Right renal cortex interstitium (tissue), 3 donors: ENCODE data around the gene GNG7. TPM values are rescaled to one million over a fixed set of nuclear protein-coding genes. Genes with fewer than 3 reads are reported as not detected.
"Not testable (repeated sequence)": the region's sequence is repeated elsewhere in the genome, so short reads cannot be mapped to it uniquely, and the experiment has no call there.

Experiments
- DNase-seq, 3 donors: peaks; one replicate each; pipeline ENCODE4 v3.0.0-alpha.2; 2013; ENCODE audit warnings: low read depth in 3 of 3, low spot score in 2 of 3
- polyA plus RNA-seq, 3 donors: library from polyadenylated mRNA; unstranded; fragments of 120-200 nt; gene quantifications; one replicate each; pipeline ENCODE4 v1.2.1, GENCODE V29; 2013; ENCODE audit not compliant: insufficient read length in 3 of 3

The GNG7 gene
- polyA plus RNA-seq, 3 donors = 4.9 to 5.2 (median 5.0) TPM

DNA sequence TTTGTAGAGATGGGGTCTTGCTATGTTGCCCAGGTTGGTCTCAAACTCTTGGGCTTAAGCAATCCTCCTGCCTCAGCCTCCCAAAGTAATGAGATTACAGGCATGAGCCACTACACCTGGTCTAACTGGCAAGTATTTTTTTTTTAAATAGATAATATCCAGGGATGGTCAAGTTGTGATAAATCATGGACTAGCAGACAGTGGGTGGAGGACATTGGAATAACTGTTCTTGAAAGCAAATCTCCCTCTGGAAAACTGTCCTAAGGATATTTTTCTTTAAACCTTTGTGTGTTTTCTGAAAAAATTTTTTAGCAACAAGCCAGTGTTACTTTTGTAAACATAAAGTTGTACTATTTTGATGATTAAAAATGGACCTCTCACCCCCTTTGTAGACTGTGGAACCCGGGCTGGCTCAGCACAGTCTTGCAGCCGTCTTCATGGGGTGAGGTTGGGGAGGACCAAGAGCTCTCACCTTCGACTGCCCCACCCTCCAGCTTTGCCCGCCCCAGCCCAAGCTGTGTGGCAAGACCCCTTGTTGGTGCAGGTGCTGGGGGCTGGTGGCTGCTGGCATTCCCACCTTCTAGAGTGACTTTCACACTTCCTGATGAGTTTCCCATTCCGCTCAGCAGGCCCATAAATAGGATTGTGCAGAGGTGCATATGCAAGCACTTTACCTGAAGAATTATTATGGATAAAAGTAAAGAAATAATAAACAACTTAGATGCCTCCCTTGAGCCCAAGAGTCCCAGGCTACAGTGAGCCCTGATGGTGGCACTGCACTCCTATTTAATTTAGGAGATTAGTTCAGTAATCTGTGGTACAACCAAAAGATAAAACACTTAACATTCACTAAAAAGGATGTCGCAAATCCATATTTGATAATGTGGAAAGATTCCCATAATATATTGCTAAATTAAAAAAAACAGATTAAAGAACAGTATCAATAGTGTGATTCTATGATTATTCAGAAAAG is 119.2 kb downstream of the GNG7 start:
- DNase-seq = no peak

DNA sequence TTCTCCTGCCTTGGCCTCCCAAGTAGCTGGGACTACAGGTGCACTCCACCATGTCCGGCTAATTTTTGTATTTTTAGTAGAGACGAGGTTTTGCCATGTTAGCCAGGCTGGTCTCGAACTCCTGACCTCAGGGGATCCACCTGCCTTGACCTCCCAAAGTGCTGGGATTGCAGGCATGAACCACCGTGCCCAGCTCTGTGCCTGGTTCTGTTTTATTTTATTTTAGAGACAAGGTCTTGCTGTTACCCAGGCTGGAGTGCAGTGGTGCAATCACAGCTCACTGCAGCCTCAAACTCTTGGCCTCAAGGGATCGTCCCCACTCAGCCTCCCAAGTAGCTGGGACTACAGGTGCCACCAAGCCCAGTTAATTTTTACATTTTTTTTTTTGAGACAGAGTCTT is 122.1 kb downstream of the GNG7 start:
- DNase-seq = not testable (repeated sequence)

DNA sequence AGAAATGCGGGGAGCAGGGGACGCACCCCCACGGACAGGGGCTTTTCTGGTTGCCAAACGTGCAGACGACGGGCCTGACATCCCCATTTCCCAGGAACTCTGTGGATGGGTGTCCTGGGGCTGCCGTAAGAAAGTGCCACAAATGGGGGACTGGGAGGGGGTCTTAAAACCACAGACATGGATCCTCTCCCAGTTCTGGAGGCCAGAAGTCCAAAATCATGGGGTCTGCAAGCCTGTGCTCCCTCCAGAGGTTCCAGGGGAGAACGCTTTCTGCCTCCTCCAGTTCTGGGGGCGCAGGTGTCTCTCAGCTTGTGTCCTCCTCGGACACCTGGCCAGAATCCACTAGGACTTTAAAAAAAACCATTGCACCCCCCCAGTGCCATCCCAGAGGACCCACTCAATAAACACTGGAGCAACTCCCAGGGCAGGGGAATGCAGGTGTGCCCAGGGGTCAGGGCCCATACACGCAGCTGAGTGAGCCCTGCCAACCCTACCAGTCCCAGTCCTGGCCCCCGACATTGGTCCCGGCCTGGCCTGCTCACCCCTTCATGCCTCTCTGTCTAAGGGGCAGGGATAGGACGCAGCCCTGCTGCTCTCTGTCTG is 122.7 kb downstream of the GNG7 start:
- DNase-seq = no peak

DNA sequence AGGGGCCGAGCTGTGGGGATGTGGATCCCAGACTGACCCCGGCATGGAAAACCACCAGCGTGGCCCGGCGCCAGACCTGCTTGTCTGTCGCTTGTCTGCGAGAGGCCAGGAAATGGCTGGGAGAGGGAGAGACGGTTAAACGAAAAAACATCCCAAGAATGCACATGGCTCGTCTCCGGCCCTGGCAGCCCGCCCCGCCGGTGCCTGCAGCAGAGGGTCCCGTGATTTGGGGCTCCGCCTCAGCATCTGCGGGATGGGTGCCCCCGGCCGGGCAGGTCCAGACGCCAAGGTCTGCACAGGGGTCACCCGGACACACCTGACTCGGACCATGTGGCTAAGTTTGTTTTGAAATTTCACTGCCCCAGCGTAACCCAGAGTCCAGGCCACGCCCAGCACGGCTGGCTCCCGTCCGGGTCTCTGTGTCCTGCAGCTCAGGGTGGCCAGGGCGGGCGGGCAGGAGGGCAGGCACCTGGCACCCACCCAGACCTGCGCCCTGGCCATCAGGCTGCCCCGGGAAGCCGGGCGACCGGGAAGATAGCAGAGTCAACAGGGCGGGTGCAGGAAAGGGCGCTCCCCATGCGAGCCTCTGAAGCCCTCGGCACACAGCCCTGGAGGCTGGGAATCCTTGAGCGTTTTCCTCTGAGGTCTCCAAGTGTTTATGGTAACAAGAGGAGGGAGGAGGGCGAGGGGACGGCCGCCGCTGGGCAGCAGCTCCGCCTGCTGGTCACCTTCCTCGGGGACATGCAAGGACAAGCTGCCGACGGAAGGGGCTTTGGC is 123.4 kb downstream of the GNG7 start:
- peak in 2 of 3 donors; percentile 72 to 76 for DNase-seq

DNA sequence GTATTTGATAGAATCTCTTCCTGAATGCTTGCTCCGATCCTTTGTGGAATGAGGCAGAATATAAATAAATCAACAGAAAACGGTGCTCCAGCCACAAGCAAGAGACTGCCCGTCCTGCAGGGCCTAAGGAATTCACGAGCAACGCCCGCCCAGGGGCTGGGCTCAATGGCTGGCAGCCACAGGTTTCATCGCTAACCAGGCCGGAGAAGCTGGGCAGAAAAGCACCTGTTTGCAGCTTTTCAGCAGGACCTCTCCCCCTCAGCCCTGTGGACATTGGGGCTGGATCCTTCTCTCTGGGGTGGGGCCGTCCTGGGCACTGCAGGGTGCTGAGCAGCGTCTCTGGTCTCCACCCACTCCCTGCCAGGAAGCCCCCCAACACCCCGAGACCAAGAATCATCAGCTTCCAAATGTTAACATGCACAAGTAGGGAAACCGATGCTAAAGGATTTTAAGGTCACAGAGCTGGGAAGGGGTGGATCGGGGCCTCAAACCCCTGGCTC is 124.1 kb downstream of the GNG7 start:
- no peak for DNase-seq

DNA sequence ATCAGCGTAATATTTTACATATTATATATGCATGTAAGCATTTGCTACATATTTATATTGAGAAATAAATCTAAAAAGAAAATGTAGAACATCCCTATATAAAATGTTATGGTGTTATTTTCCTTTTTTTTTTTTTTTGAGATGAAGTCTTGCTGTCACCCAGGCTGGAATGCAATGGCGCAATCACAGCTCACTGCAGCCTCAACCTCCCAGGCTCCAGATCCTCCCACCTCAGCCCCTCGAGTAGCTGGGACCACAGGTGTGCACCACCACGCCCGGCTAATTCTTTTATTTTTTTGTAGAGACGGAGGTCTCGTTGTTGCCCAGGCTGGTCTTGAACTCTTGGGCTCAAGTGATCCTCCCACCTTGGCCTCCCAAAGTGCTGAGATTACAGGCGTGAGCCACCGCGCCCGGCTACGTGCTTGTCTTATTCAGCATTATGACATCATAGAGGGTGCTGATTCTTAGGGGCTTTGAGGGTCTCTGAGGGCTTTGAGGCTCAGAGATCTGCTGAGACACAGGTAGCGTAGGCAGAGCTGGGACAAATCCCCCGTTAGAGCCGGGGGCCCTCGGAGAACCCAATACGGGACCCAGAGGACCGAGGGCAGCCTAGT is 124.7 kb downstream of the GNG7 start:
- no peak for DNase-seq

DNA sequence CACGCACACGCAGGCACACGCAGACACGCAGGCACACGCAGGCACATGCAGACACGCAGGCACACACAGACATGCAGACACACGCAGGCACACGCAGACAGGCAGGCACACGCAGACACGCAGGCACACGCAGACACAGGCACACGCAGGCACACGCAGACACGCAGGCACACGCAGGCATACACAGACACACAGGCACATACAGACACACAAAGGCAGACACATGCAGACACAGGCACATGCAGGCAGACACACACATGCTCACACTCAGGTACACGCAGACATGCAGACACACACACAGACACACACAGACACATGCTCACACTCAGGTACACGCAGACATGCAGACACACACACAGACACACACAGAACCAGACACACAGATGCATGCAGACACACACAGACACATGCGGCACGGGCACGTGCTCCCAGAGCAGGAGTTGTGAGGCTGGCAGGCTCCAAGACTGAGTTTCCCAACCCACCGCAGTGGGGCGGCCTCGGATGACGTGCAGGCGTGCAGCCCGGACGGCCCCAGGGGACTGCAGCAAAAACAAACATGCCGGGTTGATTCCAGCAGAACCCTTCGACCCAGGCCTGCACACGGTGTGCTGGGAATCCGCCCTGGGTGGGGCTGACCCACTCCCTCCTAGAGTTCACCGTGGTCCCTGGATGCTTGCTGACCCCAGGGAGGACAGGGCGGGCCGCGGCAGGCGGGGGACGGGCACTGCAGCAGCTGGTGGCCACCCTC is 126.6 kb downstream of the GNG7 start:
- DNase-seq = no peak

DNA sequence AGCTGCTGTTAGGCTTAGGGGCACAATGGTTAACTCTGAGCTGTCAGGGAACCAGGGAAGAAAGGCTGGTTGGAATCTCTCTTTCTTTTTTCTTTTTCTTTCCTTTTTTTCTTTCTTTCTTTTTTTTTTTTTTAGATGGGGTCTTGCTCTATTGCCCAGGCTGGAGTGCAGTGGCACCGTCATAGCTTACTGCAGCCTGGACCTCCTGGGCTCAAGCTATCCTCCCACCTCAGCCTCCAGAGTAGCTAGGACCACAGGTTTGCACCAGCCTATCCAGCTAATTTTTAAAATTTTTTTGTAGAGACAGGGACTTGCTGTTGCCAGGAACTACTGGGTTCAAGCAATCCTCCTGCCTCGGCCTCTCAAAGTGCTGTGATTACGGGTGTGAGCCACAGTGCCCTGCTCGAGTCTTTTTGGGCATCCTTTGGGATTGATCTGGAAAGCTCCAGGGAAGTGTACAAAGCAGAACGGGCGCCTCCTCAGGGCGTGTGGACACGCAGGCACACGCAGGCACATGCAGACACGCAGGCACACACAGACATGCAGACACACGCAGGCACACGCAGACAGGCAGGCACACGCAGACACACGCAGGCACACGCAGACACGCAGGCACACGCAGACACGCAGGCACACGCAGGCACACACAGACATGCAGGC is 127.4 kb downstream of the GNG7 start:
- DNase-seq = no peak

DNA sequence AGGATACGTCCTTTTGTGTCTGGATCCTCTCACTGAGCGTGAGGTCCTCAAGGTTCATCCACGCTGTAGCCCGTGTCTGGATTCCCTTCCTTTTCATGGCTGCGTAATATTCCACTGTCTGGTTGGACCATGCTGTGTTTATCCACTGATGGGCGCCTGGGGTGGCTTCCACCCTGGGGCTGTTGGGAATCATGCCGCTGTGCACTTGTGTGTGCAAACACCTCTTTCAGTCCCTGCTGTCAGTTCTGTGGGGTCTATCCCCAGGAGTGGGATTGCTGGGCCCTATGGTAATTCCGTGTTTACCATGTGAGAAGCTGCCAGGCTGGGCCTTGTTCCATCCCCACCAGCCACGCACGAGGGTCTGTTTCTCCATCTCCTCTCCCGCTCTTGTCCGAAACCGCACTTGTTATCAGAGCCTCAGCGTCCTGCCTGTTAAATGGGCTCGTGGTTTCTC is 128.0 kb downstream of the GNG7 start:
- DNase-seq = no peak

DNA sequence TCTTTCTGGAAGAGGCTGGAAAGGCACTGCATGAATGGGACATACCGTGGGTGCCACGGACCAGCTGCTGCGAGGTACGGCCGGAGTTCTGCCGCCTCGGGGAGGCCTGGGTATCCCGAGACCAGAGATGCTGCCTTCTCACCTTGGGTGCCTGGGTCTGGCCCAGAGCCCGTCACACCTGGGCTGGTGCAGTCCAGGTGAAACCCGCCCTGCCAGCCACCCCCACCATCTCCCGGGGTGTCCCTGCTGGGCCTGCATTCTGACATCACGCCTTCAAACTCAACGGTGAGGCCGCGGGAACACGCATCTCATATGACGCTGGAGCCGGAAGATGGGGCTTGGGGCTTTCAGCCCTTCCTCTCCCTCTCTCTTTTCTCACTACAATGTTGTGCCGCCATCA is 128.6 kb downstream of the GNG7 start:
- DNase-seq = no peak

DNA sequence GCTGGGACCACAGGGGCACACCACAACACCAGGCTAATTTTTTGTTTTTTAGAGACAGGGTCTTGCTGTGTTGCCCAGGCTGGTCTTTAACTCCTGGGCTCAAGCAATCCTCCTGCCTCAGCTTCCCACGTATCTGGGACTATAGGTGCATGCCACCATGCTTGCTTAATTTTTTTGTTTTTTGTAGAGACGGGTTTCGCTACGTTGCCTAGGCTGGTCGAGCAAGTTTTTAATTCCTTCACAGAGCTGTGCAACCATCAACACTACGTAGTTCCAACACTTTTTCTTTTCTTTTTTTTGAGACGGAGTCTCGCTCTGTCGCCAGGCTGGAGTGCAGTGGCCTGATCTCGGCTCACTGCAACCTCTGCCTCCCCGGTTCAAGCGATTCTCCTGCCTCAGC is 130.3 kb downstream of the GNG7 start:
- DNase-seq = not testable (repeated sequence)

DNA sequence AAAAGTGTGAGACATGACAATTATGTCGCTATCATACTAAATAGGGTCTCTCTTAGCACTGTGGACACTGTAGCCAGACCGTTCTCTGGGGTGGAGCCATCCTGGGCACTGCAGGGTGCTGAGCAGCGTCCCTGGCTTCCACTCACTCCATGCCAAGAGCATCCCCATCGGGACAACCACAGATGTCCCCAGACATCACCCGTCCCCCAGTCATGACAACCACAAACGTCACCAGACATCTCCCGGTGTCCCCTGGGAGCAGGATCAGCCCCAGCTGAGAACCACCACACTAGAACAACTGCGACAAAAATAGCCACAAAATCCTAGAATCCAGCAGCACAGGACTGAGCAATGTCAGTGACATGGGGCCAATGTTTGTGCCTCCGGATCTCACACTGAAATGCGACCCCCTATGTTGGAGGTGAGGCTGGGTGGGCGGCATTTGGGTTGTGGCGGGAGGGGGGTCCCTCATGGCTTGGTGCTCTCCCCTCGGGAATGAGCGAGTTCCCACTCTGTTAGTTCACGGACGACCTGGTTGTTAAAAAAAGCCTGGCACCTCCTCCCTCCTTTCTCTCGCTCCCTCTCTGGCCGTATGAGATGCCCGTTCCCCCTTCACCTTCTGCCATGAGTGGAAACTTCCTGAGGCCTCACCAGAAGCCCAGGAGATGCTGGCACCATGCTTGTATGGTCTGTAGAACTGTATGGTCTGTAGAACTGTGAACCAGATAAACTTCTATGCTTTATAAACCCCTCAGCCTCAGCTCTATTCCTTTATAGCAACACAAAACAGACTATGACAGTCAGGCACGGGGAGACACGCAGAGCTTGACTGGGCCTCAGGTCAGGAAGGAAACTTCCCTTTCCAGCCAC is 132.7 kb downstream of the GNG7 start:
- DNase-seq = no peak

DNA sequence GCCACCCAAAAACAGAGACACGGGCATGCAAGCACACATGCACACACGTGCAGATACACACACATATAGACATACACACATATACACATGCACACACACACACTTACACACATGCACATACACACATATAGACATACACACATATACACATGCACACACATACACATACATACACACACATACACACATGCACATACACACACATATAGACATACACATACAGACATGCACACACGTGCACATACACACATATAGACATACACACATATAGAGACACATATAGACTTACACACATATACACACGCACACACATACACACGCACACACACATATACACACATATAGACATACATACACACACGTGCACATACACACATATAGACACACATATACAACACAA is 134.5 kb downstream of the GNG7 start:
- DNase-seq = no peak

DNA sequence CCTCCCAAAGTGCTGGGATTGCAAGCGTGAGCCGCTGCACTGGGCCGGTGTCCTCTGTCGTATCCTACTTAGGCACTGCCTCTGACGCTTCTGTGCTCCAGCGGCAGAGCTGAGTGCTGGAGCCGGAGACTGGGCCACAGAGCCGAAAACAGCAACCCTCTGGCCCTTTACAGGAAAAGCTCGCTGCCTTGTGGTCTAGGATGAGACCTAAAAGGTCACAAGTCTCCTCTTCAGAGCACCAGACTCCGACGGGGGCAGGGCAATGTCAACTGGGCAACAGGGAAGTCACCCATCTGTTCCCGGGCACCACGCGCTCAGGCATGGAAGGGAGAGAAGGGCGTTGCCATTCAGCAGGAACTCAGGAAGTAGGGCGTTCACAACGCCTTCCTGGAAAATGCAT is 134.9 kb downstream of the GNG7 start:
- DNase-seq = no peak

DNA sequence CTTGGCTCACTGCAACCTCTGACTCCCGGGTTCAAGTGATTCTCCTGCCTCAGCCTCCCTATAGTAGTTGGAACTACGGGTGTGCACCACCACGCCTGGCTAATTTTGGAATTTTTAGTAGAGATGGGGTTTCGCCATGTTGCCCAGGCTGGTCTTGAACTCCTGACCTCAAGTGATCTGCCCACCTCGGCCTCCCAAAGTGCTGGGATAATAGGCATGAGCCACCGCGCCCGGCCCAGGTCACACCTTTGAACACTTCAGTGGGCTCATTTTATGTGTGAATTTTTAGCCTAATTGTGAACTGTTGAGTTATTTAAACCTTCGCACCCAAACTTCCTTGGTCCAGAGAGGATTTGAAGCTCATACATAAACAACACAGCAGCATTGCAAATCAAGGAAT is 138.9 kb downstream of the GNG7 start:
- DNase-seq = not testable (repeated sequence)

DNA sequence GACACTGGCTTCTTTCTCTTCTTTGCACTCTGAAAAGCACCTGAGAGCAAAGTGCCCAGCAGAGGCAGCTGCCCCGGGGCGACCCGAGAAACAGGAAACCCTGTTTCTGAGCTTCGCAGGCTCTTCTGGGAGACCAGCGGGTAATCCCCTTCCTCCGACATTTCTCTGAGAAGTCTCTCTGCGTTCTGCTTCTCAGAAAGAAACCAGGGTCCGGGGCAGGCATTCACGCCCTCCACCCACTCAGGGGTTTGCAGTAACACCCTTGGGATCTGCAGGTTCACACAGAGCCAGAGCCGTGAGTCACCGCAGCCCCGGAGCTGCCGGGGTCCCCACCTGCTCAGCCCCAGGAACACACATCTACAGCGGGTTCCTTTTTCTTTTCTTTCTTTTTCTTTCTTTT is 140.6 kb downstream of the GNG7 start:
- no peak for DNase-seq

DNA sequence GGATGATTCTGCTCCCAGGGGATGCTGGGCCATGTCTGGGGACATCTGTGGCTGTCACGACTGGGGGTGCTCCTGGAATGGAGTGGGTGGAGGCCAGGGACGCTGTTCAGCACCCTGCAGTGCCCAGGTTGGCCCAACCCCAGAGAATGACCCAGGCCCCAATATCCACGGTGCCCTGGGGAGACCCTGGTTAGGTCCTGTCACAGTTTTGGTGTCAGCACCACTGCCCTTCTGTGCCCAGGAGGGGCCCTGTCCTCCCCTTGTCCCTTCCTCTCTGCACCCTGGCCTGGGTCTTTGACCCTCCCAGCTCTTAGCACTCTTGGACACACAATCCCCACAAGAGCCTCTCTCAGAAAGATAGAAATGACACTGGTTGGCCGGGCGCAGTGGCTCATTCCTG is 141.3 kb downstream of the GNG7 start:
- no peak for DNase-seq

DNA sequence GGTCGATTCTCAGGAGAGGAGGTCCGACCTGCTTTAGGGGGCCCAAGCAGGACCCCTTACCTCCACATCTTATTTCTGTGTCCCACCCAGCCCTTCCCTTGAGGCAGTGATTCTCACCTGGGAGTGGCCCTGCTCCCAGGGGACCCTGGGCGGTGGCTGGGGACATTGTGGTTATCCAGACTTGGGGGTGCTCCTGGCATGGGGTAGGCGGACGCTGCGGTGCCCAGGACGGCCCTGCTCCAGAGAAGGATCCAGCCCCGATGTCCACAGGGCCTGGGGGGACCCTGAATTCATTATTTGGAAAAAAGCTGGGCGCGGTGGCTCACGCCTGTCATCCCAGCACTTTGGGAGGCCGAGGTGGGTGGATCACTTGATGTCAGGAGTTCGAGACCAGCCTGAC is 142.1 kb downstream of the GNG7 start:
- DNase-seq = no peak
